HG03457 (cell line): ENCODE measurements around the gene RPS26.
"Not testable (repeated sequence)": the region's sequence is repeated elsewhere in the genome, so short reads cannot be mapped to it uniquely, and the experiment has no call there.

ENCODE experiments used
- ATAC-seq: cut with Tn5 transposase; IDR thresholded peaks from one replicate; pipeline ENCODE4 v1.9.1; 2021; ENCODE audit warnings: moderate number of reproducible peaks; ENCODE audit not compliant: unreplicated experiment

The RPS26 gene

DNA sequence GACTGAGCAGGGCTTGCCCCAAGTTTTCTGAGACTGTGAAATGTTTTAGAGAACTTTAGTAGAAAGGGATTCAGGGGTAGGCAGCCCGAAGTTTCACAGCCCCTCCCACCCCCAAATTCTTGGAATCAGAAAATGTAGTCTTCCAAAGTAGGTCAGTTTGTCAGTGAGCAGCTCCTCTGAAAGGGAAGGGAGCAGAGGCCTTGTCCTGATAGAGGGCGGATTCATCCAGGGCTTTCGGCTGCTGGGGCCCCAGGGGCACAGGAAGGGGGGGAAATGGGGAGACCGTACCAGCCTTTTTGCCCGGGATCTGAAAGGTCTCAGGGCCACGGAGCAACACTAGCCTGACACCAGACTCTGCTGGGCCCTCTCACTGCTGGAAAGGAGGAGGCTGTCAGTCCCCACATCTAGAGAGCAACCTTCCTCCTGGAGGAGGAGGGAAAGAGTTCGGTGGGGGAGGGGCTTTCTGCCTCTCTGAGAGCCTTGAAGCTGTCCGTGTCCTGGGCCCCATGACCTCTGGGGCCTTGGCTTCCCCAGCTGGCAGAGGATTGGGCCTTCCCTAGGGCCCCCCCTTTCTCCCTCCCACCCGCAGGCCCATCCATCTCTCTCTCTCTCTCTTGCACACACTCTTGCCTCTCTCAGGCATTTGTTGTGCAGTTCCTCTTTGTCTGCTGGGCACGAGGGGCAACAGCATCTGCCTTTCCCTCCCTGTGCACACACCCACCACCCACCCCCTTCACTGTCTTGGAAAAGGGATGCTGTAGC is 21.1 kb upstream of the RPS26 start, which contains the start of gene IKZF4:
Gene IKZF4 (plus strand): TSS at position 621 of the 762 bp plus-strand sequence. CDS start 451 bp downstream, outside the sequence.
- no peak for ATAC-seq

- no peak for ATAC-seq
These were observed 19.7 kb upstream of the RPS26 start for GRCh38 chr12:56021889-56022497.

DNA sequence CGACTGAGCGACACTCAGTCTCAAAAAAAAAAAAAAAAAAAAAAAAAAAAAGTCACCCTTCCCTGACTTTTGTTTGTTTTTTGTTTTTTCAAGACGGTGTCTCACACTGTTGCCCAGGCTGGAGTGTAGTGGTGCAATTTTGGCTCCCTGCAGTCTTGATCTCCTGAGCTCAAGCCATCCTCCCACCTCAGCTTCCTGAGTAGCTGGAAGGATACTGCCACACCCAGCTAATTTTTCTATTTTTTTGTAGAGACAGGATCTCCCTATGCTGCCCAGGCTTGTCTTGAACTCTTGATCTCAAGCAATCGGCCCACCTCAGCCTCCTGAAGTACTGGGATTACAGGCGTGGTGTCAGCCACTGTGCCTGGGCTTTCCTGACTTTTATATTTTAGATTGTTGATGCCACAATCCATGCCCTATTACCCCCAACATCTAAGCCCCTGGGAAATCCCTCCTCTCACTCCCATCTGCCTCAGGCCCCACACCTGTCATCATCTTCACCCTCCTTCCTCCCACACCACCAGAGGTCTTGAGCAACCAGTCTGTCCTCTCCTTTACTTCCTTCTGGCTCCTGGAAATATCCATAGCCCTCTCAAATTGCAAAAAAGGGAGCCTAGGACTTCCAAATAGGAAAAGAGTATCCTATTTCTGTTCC is 13.1 kb upstream of the RPS26 start:
- no peak for ATAC-seq

GRCh38 chr12:56029166-56029519 is 12.6 kb upstream of the RPS26 start:
- ATAC-seq: no peak

DNA sequence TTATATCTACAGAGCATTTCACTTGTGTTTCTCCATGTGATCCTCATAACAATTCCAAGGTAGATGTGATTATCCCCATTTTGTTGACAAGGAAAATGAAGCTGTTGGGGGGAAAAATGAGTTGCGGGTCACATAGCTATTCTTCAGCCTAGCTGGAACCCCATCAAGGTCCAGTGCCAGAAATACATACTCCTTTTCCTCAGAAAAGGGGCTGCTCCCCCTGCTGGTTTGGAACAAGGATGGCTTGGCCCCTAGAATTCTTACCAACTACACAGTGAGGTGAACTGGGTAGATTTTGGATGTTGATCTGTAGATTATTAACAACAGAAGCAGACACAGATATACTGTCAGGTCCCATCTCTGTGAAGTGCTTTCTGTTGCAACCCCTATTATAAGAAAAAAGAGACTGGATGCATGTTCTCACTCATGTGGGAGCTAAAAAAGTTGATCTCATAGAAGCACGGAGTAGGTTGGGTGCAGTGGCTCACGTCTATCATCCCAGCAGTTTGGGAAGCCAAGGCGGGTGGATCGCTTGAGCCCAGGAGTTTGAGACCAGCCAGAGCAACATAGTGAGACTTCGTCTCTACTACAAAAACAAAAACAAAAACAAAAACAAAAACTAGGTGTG is 11.9 kb upstream of the RPS26 start:
- no peak for ATAC-seq

DNA sequence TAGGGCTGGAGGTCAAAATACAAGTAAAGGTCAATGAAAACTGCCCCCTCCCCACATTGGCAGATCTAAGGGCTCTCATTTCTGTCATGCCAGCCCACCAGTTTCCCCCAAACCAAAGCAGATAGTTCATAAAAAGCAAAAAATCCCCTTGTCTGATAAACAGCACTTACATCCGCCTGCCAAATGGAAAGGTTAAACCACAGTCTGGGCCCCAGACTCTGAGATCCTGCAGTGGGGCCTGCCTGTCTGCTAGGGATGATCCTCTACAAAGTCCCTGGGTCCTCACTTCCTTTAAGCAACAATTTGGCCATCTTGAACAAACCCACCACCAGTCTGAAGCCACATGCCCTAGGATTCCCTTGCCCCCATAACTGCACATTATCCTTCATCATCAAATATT is 9.7 kb upstream of the RPS26 start:
- no peak for ATAC-seq

DNA sequence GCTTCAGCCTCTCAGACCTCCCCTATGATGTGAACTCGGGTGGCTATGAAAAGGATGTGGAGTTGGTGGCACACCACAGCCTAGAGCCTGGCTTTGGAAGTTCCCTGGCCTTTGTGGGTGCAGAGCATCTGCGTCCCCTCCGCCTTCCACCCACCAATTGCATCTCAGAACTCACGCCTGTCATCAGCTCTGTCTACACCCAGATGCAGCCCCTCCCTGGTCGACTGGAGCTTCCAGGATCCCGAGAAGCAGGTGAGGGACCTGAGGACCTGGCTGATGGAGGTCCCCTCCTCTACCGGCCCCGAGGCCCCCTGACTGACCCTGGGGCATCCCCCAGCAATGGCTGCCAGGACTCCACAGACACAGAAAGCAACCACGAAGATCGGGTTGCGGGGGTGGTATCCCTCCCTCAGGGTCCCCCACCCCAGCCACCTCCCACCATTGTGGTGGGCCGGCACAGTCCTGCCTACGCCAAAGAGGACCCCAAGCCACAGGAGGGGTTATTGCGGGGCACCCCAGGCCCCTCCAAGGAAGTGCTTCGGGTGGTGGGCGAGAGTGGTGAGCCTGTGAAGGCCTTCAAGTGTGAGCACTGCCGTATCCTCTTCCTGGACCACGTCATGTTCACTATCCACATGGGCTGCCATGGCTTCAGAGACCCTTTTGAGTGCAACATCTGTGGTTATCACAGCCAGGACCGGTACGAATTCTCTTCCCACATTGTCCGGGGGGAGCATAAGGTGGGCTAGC is 7.0 kb upstream of the RPS26 start:
- ATAC-seq: no peak

DNA sequence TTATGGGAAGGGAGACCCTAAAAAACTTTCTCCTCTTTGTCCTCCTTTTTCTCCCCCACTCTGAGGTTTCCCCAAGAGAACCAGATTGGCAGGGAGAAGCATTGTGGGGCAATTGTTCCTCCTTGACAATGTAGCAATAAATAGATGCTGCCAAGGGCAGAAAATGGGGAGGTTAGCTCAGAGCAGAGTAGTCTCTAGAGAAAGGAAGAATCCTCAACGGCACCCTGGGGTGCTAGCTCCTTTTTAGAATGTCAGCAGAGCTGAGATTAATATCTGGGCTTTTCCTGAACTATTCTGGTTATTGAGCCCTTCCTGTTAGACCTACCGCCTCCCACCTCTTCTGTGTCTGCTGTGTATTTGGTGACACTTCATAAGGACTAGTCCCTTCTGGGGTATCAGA is 4.6 kb upstream of the RPS26 start:
- no peak for ATAC-seq

DNA sequence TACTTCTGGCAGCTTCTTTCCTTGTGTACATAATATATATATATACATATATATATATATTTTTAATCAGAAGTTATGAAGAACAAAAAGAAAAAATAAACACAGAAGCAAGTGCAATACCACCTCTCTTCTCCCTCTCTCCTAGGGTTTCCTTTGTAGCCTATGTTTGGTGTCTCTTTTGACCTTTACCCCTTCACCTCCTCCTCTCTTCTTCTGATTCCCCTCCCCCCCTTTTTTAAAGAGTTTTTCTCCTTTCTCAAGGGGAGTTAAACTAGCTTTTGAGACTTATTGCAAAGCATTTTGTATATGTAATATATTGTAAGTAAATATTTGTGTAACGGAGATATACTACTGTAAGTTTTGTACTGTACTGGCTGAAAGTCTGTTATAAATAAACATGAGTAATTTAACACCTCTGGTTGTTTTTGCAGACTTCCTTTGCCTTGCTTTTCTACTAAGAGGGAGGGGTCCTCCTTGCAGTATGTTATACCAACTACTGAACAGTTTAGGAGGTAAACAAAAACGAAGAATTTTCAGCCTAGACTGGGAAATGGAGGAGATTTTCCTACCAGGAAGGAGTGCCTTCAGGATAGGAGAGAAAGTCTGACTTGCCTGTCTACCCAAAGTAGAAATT is 3.6 kb upstream of the RPS26 start:
- ATAC-seq: no peak

GRCh38 chr12:56040151-56040550 is 1.6 kb upstream of the RPS26 start:
- ATAC-seq: no peak

GRCh38 chr12:56040963-56041551 is 661 bp upstream of the RPS26 start:
- no peak for ATAC-seq

DNA sequence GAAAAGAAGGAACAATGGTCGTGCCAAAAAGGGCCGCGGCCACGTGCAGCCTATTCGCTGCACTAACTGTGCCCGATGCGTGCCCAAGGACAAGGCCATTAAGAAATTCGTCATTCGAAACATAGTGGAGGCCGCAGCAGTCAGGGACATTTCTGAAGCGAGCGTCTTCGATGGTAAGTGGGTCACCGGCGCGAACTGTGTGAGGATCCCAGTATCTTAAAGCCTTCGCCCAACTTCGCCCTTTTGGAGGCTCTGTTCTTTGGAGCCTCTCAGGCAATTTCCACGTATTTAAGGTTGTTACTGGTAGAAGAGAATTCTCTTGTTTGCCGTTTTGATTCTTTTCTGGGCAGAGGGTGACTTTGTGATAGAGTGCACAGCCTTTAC is 704 bp downstream of the RPS26 start:
- ATAC-seq: not testable (repeated sequence)

- no peak for ATAC-seq
These were observed 1.1 kb downstream of the RPS26 start for GRCh38 chr12:56042843-56043242.

- ATAC-seq: no peak
These were observed 4.5 kb downstream of the RPS26 start for GRCh38 chr12:56046027-56046780.

DNA sequence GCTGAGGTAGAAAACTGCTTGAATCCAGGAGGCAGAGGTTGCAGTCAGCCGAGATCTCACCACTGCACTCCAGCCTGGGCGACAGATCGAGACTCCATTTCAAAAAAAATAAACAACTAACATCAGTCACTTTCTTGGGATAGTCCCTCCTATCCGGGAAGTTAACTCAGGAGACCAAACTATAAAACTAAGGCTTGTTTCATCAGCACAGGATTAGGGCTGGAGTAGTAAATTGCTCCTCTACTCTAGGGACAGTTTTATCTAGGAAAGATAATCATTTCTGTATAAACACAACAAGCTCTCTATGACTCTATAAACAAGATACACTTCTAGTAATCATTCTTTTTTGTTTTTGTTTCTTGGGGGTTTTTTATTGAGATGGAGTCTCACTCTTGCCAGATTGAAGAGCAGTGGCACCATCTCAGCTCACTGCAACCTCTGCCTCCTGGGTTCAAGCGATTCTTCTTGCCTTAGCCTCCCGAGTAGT is 11.7 kb downstream of the RPS26 start:
- no peak for ATAC-seq

DNA sequence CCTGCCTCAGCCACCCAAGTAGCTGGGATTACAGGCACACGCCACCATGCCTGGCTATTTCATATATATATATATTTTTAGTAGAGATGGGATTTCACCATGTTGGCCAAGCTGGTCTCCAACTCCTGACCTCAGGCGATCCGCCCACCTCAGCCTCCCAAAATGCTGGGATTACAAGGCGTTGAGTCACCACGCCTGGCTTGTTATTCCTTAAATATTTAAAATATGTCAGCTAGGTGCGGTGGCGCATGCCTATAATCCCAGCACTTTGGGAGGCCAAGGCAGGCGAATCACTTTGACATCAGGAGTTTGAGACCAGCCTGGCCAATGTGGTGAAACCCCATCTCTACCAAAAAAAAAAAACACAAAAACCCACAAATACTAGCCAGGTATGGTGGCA is 18.2 kb downstream of the RPS26 start:
- ATAC-seq: not testable (repeated sequence)

GRCh38 chr12:56061982-56062381 is 20.3 kb downstream of the RPS26 start:
- no peak for ATAC-seq

DNA sequence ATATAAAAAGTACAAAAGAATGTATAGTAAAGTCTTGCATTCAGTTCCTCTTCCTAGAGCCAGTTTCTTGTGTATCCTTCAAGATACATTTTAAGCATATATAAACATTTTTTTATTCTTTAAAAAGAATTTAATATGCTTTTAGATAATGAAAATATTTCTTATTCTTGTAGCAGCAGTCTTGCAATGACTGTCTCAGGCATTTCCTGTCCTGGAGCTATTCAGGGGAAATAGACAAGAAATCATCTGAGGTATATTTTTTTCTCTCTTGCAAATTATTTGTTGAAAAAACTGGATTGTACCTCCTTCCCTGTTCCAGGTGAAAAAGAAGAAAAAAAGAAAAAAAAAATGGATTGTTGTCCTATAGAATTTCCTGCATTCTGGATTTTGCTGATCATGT is 21.3 kb downstream of the RPS26 start:
- ATAC-seq: no peak

DNA sequence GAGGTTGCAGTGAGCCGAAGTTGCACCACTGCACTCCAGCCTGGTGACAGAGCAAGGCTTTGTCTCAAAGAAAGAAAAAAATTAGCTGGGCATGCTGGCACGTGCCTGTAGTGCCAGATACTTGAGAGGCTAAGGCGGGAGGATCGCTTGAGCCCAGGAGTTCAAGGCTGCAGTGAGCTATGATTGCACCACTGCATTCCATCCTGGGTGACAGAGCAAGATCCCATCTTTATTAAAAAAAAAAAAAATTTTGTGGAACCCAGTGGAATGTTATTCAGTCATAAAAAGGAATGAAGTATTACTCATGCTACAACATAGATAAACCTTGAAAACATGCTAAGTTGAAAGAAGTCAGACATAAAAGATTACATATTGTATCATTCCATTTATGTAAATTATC is 29.9 kb downstream of the RPS26 start:
- ATAC-seq: no peak
